ENCODE data around the gene DBP. TPM values are rescaled to one million over a fixed set of nuclear protein-coding genes. Genes with fewer than 3 reads are reported as not detected.

DBP gene
- total RNA-seq, 4 donors from 2014 or later: 18.9 to 32.8 (median 25.1) TPM

DNA sequence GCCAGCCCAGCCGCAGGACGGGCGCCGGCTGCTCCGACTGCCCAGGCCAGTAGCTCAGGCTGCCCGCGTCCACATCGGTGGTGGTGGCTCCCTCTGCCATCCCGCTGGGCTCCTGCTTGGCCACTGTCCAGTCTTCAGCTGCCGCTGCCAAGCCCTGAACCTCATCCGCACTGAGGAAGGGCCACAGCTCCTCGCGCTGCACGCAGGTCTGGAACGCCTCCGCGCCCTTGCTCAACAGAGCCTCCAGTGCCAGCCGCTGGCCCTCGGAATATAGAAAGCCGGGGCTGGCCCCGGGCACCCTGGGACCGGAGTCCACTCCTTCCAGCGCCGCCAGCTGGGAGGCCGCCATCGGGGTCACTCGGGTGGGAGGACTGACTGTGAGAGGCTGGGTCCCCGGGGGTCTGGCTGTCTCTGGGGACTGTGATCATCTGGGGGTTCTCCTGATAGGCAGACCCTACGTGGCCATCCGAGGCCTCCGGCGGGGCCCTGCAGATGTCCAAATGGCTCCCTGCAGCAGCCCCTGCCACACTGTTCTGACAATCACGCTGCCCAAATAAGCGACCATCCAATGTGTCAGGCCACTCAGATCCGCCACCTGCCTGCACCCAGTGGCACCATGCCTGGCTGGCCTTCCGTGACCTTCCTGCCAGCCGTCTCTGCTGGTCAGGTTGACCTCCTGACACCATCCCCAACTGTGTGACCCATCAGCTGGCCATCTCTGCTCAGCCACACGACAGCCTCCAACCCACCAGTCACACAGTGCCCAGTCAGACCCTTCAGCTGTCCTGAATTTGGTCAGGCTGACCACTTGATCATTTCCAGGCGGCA, 23.9 kb downstream of the DBP start:
- Histone ChIP-seq H3K27me3 (no peaks in the 10 kb centered on the region), H3K27ac (no peak overlapping the region), H3K4me1 (peaks cover 9 to 19% of the 10 kb centered on the region in 2 donors), H3K4me3 (replicated peaks in 1 of 3) (no peak overlapping the region), H3K36me3 (peaks cover 25 to 26% of the 10 kb centered on the region in 2 donors), H3K9me3 (no peaks in the 10 kb centered on the region)
- intact Hi-C loops (cut with DNase I): no loop called here
- TF ChIP-seq POLR2A (IDR thresholded peaks at IDR 0.05): no peak
- TF ChIP-seq, protein P1, sequence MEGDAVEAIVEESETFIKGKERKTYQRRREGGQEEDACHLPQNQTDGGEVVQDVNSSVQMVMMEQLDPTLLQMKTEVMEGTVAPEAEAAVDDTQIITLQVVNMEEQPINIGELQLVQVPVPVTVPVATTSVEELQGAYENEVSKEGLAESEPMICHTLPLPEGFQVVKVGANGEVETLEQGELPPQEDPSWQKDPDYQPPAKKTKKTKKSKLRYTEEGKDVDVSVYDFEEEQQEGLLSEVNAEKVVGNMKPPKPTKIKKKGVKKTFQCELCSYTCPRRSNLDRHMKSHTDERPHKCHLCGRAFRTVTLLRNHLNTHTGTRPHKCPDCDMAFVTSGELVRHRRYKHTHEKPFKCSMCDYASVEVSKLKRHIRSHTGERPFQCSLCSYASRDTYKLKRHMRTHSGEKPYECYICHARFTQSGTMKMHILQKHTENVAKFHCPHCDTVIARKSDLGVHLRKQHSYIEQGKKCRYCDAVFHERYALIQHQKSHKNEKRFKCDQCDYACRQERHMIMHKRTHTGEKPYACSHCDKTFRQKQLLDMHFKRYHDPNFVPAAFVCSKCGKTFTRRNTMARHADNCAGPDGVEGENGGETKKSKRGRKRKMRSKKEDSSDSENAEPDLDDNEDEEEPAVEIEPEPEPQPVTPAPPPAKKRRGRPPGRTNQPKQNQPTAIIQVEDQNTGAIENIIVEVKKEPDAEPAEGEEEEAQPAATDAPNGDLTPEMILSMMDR (IDR thresholded peaks at IDR 0.05): no peak
- no peak for DNase-seq
- 84 to 92% methylated on average over 12 to 17 of the region's 39 CpGs for WGBS, 2 donors

DNA sequence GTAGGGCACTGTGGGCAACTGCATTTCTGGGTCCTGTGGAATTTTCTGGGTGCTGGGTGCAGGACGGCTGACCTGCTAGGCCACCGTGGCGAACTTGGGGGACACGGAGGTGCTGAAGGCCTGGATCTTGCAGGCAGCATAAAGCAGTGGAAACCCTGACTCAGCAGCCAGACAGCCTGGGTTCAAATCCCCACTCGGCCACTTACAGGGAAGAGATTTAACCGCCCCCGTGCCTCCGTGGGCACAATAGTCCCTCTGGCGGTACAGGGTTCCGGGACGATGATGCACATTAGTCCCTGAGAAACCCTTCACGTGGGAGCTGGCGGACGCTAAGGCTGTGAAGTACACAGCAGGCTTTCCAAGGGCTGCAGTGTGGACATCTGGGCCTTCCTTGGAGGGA, 25.3 kb downstream of the DBP start:
- H3K27me3 ChIP-seq: no peaks in the 10 kb centered on the region
- intact Hi-C loops (cut with DNase I): no loop called here

DNA sequence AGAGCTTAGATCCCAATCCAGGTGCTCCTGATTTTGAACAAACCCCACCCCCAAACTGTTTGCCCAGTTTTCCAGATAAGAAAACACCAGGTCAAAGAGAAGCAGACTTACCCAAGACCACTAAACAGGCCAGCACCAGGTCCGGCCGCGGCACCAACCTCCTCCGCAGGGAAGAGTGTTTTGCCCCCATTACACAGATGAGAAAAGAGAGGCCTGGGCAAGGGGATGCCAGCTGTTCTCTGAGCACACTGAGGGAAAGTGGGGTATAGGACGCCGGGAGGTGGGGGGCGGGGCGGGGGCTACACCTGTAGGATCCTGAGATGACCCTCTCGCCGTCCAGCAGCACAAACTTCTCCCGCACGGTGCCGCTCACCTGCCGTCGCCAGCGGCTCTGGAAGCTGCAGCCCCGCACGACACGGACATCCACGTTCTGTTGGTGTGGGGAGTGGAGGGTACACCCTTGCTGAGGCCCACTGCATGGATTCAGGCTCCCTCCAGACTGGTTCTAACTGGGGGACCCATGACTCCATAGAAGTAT, 27.5 kb downstream of the DBP start:
- TF ChIP-seq, protein P1 (IDR thresholded peaks at IDR 0.05): no peak
- no peak for TF ChIP-seq POLR2A (IDR thresholded peaks at IDR 0.05)
- no peaks in the 10 kb centered on the region for H3K4me1 ChIP-seq
- no peak for DNase-seq
- H3K36me3 ChIP-seq: peaks cover under 1% of the 10 kb centered on the region in 2 donors
- WGBS, 2 donors: 92 to 96% methylated on average over 16 to 20 of the region's 20 CpGs
- no peaks in the 10 kb centered on the region for H3K27me3 ChIP-seq
- H3K4me3 ChIP-seq (replicated peaks in 1 of 3): no peak overlapping the region
- intact Hi-C loops (cut with DNase I): no loop called here
- H3K9me3 ChIP-seq: no peaks in the 10 kb centered on the region
- H3K27ac ChIP-seq: no peak overlapping the region

More for the DNA sequence above, 25.3 kb downstream of the DBP start:
- Histone ChIP-seq H3K4me1 (peaks cover 0 to 5% of the 10 kb centered on the region in 2 donors), H3K27ac (no peak overlapping the region), H3K36me3 (peaks cover 22 to 23% of the 10 kb centered on the region in 2 donors), H3K9me3 (no peaks in the 10 kb centered on the region), H3K4me3 (replicated peaks in 1 of 3) (no peak overlapping the region)
- no peak for DNase-seq
- TF ChIP-seq POLR2A (IDR thresholded peaks at IDR 0.05): no peak
- TF ChIP-seq, protein P1 (IDR thresholded peaks at IDR 0.05): no peak
- 89 to 93% methylated on average over 12 to 14 of the region's 14 CpGs for WGBS, 2 donors

DNA sequence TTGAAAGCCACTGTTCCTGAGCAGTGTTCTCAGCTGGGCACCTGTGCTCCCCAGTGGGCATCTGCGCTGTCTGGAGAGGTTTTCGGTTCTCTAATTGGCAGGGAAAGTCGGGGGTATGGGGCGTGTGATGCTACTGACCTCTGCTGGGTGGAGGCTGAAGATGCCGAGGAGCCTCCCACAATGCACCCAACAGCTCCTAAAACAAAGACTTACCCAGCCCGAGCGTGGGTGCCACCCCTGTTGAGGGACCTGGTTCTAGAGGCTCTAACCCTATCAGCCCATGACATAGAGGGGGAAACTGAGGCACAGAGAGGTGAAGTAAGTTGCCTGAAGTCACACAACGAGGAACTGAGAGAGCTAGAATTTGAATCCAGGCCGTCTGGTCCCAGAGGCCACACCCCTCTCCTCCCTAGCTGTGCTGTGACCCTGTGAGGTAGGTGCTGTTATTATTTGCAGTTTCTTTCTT, 28.3 kb downstream of the DBP start:
- Histone ChIP-seq H3K27me3 (no peaks in the 10 kb centered on the region), H3K4me1 (no peaks in the 10 kb centered on the region), H3K36me3 (no peaks in the 10 kb centered on the region), H3K27ac (no peak overlapping the region), H3K4me3 (replicated peaks in 1 of 3) (no peak overlapping the region), H3K9me3 (no peaks in the 10 kb centered on the region)
- TF ChIP-seq, protein P1 (IDR thresholded peaks at IDR 0.05): peak in 1 of 6 experiments; percentile 26
- TF ChIP-seq POLR2A (IDR thresholded peaks at IDR 0.05): no peak
- intact Hi-C loops (cut with DNase I): no loop called here
- DNase-seq: no peak
- 21 to 28% methylated on average over 9 of the region's 9 CpGs for WGBS, 2 donors

DNA sequence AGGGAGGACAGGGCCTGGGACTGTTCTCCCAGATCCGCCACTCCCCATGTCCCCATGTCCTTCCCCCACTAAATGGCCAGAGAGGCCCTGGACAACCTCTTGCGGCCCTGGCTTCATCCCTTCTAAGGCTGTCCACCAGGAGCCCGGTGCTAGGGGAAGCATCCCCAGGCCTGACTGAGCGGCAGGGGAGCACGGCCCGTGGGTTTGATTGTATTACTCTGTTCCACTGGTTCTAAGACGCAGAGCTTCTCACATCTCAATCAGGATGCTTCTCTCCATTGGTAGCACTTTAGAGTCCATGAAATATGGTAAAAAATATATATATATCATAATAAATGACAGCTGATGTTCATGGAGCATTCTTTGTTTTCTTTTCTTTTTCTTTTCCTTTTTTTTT, 29.8 kb downstream of the DBP start:
- Histone ChIP-seq H3K27ac (no peak overlapping the region), H3K4me3 (replicated peaks in 1 of 3) (no peak overlapping the region), H3K36me3 (no peaks in the 10 kb centered on the region), H3K27me3 (no peaks in the 10 kb centered on the region), H3K9me3 (no peaks in the 10 kb centered on the region), H3K4me1 (no peaks in the 10 kb centered on the region)
- intact Hi-C loops (cut with DNase I): no loop called here
- 79 to 93% methylated on average over 7 of the region's 7 CpGs for WGBS, 2 donors
- TF ChIP-seq, protein P1 (IDR thresholded peaks at IDR 0.05): no peak
- no peak for TF ChIP-seq POLR2A (IDR thresholded peaks at IDR 0.05)
- no peak for DNase-seq
